Measurements from ENCODE around the gene MAN2A1. TPM values are rescaled to one million over a fixed set of nuclear protein-coding genes. Genes with fewer than 3 reads are reported as not detected.

The MAN2A1 gene
- total RNA-seq, 1 donor from 2014 or later, result 21.3 TPM

- no peak for DNase-seq (ENCODE audit: low spot score in 2 of 2, unreplicated experiment in 2 of 2)
- Mint-ChIP-seq H3K36me3 (no peaks in the 10 kb centered on the region), H3K9me3 (no peaks in the 10 kb centered on the region), H3K4me1 (peaks cover 14% of the 10 kb centered on the region), H3K27me3 (ENCODE audit: low read depth) (no peaks in the 10 kb centered on the region), H3K27ac (no peak overlapping the region), H3K4me3 (no peak overlapping the region)
- no peak for TF ChIP-seq CTCF (IDR thresholded peaks at IDR 0.05; ENCODE audit: unreplicated experiment)
Observed at GRCh38 chr5:109649318-109649717, 40.4 kb upstream of the MAN2A1 start.

- TF ChIP-seq CTCF (IDR thresholded peaks at IDR 0.05; ENCODE audit: unreplicated experiment), result no peak
- H3K36me3 Mint-ChIP-seq, result no peaks in the 10 kb centered on the region
- peaks cover 9% of the 10 kb centered on the region for H3K4me1 Mint-ChIP-seq
- H3K9me3 Mint-ChIP-seq, result no peaks in the 10 kb centered on the region
- no peaks in the 10 kb centered on the region for H3K27me3 Mint-ChIP-seq (ENCODE audit: low read depth)
- H3K27ac Mint-ChIP-seq, result no peak overlapping the region
- H3K4me3 Mint-ChIP-seq, result no peak overlapping the region
- no peak for DNase-seq (ENCODE audit: low spot score in 2 of 2, unreplicated experiment in 2 of 2)
Observed at GRCh38 chr5:109650493-109650892, 39.2 kb upstream of the MAN2A1 start.

- no peak overlapping the region for H3K4me3 Mint-ChIP-seq
- no peak for TF ChIP-seq CTCF (IDR thresholded peaks at IDR 0.05; ENCODE audit: unreplicated experiment)
- no peaks in the 10 kb centered on the region for H3K27me3 Mint-ChIP-seq (ENCODE audit: low read depth)
- no peaks in the 10 kb centered on the region for H3K9me3 Mint-ChIP-seq
- no peak overlapping the region for H3K27ac Mint-ChIP-seq
- H3K4me1 Mint-ChIP-seq, result peaks cover 13% of the 10 kb centered on the region
- no peaks in the 10 kb centered on the region for H3K36me3 Mint-ChIP-seq
- no peak for DNase-seq (ENCODE audit: low spot score in 2 of 2, unreplicated experiment in 2 of 2)
Observed at GRCh38 chr5:109652096-109652495, 37.6 kb upstream of the MAN2A1 start.

- Mint-ChIP-seq H3K4me1 (peaks cover 15% of the 10 kb centered on the region), H3K27me3 (ENCODE audit: low read depth) (no peaks in the 10 kb centered on the region), H3K4me3 (no peak overlapping the region), H3K27ac (no peak overlapping the region), H3K9me3 (no peaks in the 10 kb centered on the region), H3K36me3 (no peaks in the 10 kb centered on the region)
- DNase-seq (ENCODE audit: low spot score in 2 of 2, unreplicated experiment in 2 of 2), result no peak
- TF ChIP-seq CTCF (IDR thresholded peaks at IDR 0.05; ENCODE audit: unreplicated experiment), result no peak
Observed at GRCh38 chr5:109653042-109653441, 36.7 kb upstream of the MAN2A1 start.

- DNase-seq (ENCODE audit: low spot score in 2 of 2, unreplicated experiment in 2 of 2), result no peak
- TF ChIP-seq CTCF (IDR thresholded peaks at IDR 0.05; ENCODE audit: unreplicated experiment), result no peak
- Mint-ChIP-seq H3K9me3 (no peaks in the 10 kb centered on the region), H3K4me3 (no peak overlapping the region), H3K27ac (no peak overlapping the region), H3K4me1 (peaks cover 15% of the 10 kb centered on the region), H3K27me3 (ENCODE audit: low read depth) (no peaks in the 10 kb centered on the region), H3K36me3 (no peaks in the 10 kb centered on the region)
Observed at GRCh38 chr5:109653561-109654239, 36.0 kb upstream of the MAN2A1 start.

GRCh38 chr5:109654455-109654854, 35.3 kb upstream of the MAN2A1 start:
- no peaks in the 10 kb centered on the region for H3K36me3 Mint-ChIP-seq
- no peaks in the 10 kb centered on the region for H3K27me3 Mint-ChIP-seq (ENCODE audit: low read depth)
- no peaks in the 10 kb centered on the region for H3K9me3 Mint-ChIP-seq
- DNase-seq (ENCODE audit: low spot score in 2 of 2, unreplicated experiment in 2 of 2), result no peak
- H3K27ac Mint-ChIP-seq, result no peak overlapping the region
- H3K4me3 Mint-ChIP-seq, result no peak overlapping the region
- H3K4me1 Mint-ChIP-seq, result peaks cover 11% of the 10 kb centered on the region
- no peak for TF ChIP-seq CTCF (IDR thresholded peaks at IDR 0.05; ENCODE audit: unreplicated experiment)
